HG03108 (cell line): ENCODE data around the gene CHD6.
"Not testable (repeated sequence)": the region's sequence is repeated elsewhere in the genome, so short reads cannot be mapped to it uniquely, and the experiment has no call there.

Source experiments
- ATAC-seq: cut with Tn5 transposase; IDR thresholded peaks from one replicate; pipeline ENCODE4 v1.9.1; 2021; ENCODE audit warnings: moderate library complexity; ENCODE audit not compliant: unreplicated experiment

CHD6 gene

DNA sequence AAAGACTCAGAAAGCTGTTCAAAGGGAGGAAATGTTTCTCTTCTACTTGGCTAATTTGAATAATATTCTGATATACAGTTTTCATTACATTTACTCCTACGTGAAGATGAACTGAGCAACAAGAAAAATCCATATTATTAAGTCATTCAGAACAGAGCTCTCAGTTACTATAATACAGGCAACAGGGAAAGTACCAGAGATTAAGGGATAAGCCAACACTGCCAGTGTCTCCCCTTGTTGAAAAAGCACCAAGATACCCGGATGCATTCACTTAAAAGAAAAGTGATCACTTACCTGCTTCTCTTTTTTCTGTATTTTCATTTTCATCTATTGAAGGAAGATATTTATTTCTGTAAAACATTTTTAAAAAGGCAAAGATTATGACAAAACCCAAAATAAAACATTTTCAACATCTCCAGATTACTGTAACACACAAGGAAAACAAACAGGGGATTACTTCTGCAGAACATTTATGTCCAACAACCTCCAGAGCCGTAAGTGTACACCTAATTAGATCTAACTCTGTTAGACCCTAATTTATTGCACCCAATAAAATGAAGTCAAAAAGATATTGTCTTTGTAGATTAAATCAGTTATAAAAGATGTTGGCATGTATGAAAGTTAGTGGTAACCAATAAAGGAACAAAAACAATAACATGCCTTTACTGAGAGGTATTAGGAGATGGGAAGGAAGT, 67.0 kb downstream of the CHD6 start:
- ATAC-seq, result no peak

DNA sequence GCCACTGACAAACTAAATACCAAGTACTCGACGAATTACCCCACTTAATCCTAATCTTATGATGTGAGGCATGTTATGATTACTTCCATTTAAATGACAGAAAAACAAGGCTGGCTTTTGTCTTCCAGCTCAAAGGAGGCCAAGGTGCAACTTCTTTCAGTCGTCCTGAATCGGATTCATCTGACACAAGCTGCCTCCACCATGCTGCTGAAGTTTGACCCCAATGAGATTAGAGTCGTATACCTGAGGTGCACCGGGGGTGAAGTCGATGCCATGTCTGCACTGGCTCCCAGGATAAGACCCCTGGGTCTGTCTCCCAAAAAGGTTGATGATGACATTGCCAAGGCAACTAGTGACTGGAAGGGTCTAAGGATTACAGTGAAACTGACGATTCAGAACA, 71.0 kb downstream of the CHD6 start:
- no peak for ATAC-seq

DNA sequence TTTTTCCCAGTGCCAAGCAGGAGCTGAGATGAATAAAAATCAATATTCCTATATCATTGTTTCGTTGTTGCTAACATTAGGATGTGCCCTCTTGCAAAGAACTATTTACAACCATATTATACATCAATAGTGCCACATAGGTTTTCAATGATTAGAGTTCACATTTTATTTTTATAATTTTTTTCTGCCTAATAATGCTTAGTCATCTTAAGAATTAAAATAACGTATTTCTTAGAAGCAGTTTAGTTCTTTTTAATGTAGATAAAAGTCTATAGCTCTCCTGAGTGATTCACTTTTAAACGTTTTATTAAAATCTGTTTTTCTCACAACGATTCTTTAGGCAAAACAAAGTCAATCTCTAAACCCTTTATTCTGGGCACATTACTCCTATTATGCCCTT, 71.6 kb downstream of the CHD6 start:
- no peak for ATAC-seq

DNA sequence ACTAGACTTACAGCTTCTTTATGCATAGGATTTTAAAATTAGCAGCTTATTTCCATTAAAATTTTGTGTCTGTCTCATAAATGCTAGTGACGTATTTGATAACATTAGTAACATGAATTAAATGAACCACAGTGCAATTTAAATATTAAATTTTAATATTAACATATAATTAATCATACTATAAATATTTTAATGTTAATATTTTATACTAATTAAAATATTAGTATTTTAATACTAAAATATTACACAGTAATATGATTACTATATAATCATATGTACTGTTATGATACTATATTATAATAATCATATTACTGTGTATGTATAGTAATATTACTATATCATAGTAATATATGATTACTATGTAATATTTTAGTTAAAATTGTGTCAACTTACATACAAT, 73.7 kb downstream of the CHD6 start:
- ATAC-seq, result no peak

DNA sequence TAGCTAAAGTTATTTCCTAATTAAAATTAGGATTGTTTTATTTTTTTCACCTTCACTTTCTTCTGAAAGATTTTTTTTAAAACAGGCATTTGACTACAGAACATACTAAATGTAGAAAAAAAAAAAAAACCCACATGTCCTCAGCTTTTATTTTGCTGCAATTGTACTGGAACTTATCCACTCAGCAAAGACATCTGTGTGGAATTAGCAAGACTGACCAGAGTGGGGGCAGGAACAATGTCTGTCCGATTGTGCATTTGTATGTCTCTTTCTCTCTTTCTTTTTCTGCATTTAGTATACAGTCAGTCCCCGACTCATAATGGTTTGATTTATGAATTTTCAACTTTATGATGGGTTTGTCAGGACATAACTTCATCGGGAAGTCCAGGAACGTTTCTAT, 77.3 kb downstream of the CHD6 start:
- ATAC-seq, result no peak

DNA sequence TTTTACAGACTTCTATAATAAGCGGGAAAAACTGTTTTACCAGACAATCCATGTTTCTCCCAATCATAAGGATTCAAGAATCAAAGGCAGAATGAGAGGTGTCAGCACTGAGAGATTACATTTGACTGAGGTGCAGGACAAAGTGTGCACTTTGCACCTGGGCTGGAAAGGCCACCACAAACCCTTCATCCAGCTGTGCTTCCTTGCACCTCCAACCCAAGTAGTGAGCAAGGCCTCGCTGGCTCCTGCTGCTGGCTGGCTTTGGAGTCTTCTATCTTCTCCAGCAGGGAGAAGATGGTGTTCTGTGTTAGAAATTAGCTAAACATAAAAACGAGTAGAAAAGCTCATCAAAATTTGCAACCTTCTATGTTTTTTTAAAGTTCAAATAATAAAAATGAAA, 77.7 kb downstream of the CHD6 start:
- ATAC-seq, result no peak

DNA sequence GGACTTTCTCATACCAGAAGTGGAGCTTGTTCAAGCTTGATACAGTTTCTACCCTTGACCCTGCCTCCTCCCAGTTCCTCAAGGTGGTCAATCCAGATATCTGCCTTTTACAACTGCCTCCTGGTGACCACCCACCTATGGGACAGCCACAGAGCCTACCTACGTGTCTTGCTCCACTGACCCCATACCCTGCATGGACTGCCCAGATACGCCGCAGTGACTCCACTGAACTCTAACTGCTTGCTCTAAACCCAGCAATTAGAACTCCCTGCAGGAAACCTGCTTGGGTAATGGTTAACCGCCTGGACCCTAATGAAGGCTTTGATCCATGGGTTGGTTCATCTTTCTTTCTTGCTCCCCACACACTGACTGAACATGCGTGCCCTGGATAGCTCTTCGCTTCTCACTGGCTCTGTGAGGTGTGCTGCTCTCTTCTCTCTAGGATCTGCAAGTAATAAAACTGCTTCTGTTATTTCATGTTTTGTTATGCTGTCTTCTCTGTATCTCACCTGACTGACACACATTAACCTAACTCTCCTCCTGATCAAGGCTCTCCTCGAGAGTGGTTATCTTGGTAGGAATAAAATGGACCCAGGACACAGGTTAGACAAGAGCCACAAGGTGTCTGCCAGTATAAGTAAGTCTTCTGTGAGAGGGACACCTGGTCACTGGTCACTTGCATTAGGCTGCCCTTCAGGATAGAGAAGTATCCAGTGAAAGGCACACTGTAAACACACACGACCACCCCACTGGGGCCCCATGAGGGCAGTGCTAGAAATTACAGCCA, 79.2 kb downstream of the CHD6 start:
- ATAC-seq, result no peak

DNA sequence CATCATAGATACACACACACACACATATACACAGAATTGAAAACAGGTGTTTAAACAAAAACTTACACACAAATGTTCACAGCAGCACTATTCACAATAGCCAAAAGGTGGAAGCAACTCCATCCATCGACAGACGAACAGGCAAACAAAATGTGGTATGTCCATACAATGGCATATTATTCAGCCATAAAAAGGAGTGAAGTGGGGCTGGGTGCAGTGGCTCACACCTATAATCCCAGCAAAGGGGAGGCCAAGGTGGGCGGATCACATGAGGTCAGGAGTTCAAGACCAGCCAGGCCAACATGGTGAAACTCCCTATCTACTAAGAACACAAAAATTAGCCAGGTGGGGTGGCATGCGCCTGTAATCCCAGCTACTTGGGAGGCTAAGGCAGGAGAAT, 80.3 kb downstream of the CHD6 start:
- no peak for ATAC-seq

DNA sequence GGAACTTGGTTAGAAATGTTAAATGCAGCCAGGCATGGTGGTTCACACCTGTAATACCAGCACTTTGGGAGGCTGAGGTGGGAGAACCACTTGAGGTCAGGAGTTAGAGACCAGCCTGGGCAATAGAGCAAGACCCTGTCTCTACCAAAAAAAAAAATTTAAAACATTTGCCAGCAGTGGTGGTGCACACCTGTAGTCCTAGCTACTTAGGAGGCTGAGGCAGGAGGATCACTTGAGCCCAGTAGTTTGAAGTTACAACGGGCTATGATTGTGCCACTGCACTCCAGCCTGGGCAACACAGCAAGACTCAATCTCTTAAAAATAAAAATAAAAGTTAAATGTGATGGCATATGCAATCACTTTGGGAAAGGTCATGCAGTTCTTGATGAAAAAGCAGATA, 82.6 kb downstream of the CHD6 start:
- ATAC-seq, result not testable (repeated sequence)

DNA sequence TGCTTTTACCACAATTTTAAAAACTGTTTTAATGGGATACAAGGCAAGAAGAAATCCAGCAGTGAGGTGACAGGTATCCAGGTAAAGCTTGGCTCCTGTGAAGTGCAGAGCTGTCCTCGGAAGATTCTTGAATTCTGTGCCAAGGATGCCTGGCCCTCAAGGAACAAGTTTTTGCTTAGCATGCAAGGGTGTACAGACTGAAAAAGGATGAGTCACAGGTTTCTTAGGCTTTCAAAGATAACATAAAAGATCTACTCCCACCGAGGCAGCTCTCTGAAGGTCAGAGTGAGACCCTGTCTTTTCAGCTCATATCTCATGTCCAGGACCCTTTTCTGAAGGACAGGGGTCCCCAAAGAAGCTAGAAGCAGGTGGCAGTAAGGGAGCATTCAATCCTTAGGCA, 83.3 kb downstream of the CHD6 start:
- no peak for ATAC-seq

DNA sequence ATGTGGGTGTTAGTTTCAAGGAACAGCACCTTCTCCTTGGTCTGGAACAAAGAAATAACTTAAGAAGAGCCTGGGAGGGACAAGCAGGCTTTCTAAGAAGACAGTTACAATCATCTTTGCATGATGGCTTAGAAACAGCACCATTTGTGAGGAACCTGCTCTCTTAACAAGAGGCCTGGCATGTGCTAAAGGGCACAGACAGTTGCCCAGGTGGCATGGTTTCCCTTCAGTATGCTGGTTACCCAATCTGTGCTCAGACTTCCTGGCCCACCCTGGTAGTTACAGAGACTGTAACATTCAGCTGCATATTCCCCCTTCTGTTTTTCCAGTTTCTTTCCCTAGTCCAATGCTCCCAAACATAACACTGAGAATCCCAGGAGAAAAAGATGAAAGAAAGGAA, 84.0 kb downstream of the CHD6 start:
- no peak for ATAC-seq

DNA sequence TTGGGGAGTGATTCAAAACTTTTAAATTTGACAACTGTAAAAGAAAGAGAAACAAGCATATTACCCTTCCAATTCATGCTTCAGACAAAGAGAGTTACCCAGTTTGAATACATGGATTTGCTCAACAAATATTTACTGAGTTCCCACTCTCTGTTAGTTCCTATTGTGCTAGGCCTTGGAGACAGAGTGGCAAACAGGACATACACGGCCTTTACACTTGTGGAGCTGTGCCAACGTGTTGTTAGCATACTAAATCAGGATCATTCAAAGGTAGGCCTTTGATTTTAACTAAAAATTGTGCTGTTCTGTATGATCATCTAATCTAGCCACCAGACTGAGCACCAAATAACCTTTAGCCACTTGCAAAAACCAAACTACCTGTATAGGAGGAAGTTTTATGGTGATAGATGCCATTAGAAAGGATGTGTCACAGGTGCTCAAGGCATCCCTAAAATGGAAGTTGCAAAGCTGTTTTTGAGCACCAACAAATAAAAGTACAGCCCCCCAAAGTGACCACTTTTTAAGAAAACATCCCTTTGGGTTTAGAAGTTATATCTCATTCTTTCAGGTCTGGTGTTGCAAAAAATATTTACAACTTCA, 84.5 kb downstream of the CHD6 start:
- ATAC-seq, result no peak

DNA sequence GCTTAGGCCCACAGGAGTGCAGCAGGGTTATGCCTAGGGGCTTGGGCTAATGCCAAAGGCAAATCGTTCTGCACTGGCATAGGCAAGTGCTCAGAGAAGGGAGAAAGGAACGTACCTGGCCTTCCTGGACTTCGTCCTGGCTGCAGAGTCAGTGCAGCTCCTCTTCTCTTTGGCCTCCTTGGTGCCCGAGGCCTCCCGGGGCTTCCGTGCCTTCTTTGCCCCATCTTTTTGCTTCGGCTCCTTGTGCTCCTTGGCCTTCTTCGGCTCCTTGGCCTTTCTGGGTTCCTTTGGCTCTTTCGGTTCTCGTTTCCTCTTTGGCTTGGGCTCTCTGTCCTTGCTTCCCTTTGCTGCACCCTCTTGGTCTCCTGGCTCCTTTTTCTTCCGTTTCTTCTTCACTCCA, 85.2 kb downstream of the CHD6 start:
- no peak for ATAC-seq

DNA sequence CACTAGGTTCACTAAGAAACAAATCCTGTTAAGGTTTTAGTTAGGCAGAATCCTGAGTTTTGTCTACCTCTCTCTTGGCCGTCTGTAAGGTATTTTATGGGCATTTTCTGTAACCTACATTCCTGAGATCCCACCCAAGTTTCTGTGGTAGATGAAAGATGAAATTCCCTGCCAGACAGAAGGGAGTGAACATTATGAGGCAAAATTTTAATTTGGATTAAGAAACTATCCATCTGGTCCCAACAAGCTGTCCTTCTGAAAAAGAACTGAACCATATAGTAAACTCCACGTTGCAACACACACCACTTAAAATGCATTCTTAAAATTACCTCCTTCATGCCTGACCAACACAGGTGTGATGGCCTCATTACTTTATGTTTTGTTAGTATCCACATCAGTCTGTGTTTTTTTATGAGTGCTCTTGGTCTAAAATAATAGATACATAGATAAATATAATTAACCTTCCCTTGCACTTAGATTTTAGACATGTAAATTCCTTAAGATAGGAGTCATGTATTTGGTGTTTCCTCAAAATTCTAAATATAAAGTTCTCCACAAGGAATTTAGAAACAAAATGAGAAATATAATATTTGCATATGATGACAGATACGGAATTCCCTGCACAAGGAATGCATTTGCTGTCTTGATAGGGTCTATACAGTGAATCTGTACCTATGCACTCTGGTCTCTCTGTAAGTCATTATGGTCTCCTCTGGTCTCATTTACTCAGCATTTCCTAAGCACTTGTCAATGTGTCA, 86.5 kb downstream of the CHD6 start:
- ATAC-seq, result no peak

DNA sequence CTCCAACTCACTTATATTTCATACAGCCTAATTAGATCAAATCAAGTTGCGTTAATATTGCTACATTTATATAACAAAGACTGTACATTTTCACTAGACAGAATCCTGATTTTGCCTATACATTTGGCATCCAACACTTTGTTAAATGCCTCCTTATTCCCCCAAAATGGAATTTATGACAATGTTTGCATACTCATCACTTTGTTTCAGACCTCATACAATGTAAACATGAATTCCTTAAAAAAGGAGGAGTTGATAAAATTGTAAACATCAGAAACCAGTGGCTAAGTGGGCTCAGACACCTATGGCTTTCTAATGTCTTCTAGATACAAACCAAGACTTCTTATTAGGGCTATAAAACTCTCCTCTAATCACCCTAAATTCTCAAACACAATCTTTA, 87.3 kb downstream of the CHD6 start:
- no peak for ATAC-seq

DNA sequence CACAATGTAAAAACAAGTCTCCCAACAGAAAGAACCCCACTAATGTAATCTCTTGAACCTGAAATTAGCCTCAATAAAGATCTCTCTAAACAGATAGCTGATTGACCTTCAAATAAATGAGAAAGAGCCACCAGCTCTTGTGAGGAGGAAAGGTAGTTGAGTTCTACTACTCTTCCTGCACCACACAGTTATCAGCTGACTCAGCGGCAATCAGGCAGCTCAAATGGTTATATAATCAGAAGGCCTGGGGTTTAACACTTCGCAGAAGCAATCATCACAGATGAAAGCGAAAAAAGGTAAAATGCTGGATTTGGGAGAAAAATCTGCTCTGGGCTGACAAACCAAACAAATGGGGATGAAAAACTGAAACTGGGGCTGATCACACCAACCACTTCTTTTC, 91.8 kb downstream of the CHD6 start:
- ATAC-seq, result no peak

DNA sequence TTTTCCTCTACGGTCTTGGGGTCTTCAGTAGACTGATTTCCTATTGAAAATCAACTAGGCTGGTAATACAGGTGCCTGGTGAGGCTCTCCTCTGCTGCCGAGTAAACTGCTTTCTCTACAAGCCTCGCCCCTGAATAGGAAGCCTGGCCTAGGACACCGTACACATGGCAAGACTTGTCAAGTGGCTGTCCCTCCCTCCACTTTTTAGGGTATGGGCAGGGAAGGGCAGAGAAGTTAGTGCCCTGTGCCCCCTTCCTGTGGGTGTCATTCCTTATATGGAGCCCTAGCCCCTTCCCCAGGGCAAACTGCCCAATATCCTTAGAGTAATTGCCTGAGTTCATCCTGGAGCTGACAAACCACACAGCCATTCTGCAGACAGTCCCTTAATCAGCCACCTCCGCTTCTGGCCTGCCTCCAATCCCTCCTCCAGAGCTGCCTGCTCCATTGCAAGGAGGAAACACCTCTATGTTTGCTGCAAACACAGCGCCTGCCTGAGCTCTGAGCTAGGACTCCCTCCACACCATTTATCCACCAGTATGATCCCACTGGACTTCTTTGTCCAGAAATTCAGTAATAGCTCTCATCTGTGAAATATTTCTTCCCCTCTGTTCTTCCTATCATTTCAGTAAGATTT, 93.1 kb downstream of the CHD6 start:
- ATAC-seq, result no peak

DNA sequence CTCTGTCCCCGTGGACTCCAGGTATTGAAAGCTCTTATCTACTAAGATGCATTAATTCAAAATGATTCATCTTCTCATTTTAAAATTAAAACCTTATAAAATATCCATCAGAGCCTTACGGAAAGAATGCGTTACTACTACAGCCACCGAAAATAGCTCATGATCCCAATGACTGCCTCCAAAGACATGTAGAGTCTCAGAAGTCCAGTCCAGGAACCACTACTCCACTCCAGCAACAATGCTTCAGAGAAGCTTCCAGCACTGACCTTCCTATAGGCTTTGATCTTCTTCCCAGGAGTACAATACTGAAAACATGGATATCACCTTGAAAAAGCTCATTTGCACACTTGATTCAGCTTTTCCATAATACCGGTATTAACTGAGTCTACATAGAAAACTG, 94.3 kb downstream of the CHD6 start:
- ATAC-seq, result no peak

DNA sequence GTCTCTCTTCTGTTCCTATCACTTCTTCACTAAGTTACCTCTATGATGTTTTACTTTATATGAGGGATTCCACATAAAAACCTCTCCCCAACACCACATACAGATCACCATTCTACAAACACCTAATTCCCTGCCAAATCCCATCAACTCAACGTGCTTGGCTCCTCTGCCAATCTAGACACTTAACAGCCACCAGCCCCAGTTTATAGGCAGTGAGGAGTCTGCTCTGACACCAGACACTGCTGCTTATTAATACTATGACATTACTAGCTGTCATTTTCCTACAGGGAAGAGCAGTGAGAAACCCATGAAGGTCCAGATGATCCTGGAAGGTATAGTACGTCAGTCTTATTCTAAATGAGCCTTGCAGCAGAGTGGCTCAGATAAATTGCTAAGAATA, 104.3 kb downstream of the CHD6 start:
- no peak for ATAC-seq

DNA sequence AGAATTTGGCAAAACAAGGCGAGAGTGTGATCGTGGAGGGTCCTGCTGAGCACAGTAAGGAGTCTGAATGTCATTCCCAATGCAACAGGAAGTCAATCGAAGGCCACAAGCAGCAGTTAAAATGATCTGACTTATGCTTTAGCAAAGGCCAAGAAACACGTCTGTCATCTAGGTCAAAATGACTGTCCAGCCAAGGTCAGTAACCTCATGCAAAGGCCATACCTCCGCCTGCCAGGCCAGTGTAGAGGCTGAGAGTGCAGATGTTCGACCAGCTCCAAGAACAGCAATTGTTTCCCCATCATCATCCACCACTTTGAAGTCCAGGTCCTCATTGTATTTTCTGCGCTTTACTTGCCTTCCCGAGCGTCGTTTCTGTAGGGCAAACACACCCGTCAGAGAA, 105.6 kb downstream of the CHD6 start:
- no peak for ATAC-seq

DNA sequence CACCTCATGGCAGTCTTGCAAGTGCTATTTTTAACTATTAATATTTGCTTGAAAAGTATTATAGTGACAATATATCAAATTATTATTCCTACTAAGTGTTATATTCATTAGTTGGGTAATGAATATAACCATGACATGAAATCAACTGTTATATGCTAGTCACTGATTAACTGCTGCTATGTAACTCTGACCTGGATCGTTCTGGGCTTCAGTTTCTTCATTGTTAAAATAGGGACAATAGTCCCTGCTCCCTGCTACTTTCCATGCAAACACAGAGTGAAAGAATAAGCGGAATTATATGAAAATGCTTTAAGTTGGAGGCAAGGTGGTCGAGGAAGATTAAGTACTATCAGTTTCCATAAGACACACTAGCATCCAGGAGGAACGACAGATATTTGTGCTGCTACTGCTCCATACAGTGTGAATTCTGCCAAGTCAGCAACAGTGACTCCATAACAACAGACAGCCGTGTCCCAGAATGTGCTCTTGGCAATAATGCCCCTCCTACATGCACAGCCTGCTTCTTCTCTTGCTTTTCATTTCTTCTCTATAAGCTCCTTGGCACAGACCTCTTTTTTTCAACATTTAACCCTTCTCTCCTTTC, 107.2 kb downstream of the CHD6 start:
- ATAC-seq, result no peak
